GM12878 (cell line): ENCODE data around the gene KCTD6. TPM values are rescaled to one million over a fixed set of nuclear protein-coding genes. Genes with fewer than 3 reads are reported as not detected.

Experiments used
- ATAC-seq: fragments of 200-7000 bp; cut with Tn5 transposase; 3 replicates; pipeline ENCODE4 v1.9.1; 2020; ENCODE audit warnings: mild to moderate bottlenecking, moderate library complexity
- BruUV-seq: library from RNA; stranded (reverse); fragments of 400-500 nt; replicated peaks from 2 replicates; lab custom pipeline; 2021; lab: Mats Ljungman, UMichigan
- CTCF ChIA-PET: fragments of 300-600 bp; sonication (Branson Sonifier 250); formaldehyde crosslinking; extraction: SDS; loops from one replicate; lab custom pipeline; 2021; ENCODE audit warnings: inconsistent platforms; lab: Yijun Ruan, JAX
- POLR2A ChIA-PET: fragments of 350-600 bp; formaldehyde crosslinking; extraction: SDS; loops from one replicate; lab custom pipeline; 2021; ENCODE audit warnings: inconsistent platforms; lab: Charles Lee
- RAD21 ChIA-PET: fragments of 300-600 bp; sonication (Branson Sonifier 250); formaldehyde crosslinking; loops from one replicate; lab custom pipeline; 2023; ENCODE audit warnings: antibody characterized with exemption; ENCODE audit not compliant: unreplicated experiment; lab: Charles Lee
- SMC1A ChIA-PET: fragments of 300-600 bp; sonication (Branson Sonifier 250); formaldehyde crosslinking; loops from one replicate; lab custom pipeline; 2023; ENCODE audit not compliant: unreplicated experiment, uncharacterized antibody; lab: Charles Lee
- DNase-seq: peaks from one replicate; pipeline ENCODE4 v3.0.0-alpha.2; 2011; ENCODE audit warnings: low read depth, low spot score
- FAIRE-seq: peaks from 3 replicates; lab custom pipeline; 2011; peaks lifted over from hg19 to GRCh38; lab: Jason Lieb, UNC
- H2AFZ ChIP-seq: 2 replicates; pipeline ENCODE4 v1.6.0; 2011; ENCODE audit warnings: low read depth, low read length, control low read depth; ENCODE audit not compliant: control insufficient read depth
- H3K27ac ChIP-seq: 2 replicates; pipeline ENCODE4 v1.5.1; 2011; ENCODE audit warnings: control low read depth; ENCODE audit not compliant: control insufficient read depth, insufficient read depth
- H3K27me3 ChIP-seq, 2 experiments: replicated peaks in 1 of 2; 2 replicates each; pipeline versions ENCODE4 v1.6.0 to v1.6.1; 2011; ENCODE audit warnings: low read length in 1 of 2; ENCODE audit not compliant: control insufficient read depth in 2 of 2, insufficient read depth in 2 of 2
- H3K36me3 ChIP-seq, 2 experiments: 2 replicates each; pipeline ENCODE4 v1.5.1; 2011; ENCODE audit warnings: low read length in 1 of 2; ENCODE audit not compliant: control insufficient read depth in 2 of 2, insufficient read depth in 2 of 2
- H3K4me1 ChIP-seq: 2 replicates; pipeline ENCODE4 v1.6.1; 2011; ENCODE audit warnings: mild to moderate bottlenecking, low read length, moderate library complexity, mixed read lengths; ENCODE audit not compliant: control insufficient read depth, insufficient read depth
- H3K4me2 ChIP-seq: 2 replicates; pipeline ENCODE4 v1.6.0; 2011; ENCODE audit warnings: control low read depth; ENCODE audit not compliant: control insufficient read depth, insufficient read depth
- H3K4me3 ChIP-seq: fragments of 200-600 bp; sonication (generic); 2 replicates; pipeline ENCODE4 v1.5.1; 2016
- H3K79me2 ChIP-seq: 2 replicates; pipeline ENCODE4 v1.6.0; 2011; ENCODE audit warnings: low read length; ENCODE audit not compliant: control insufficient read depth, insufficient read depth
- H3K9ac ChIP-seq: 2 replicates; pipeline ENCODE4 v1.8.0; 2011; ENCODE audit warnings: low read length, control low read depth, mixed read lengths; ENCODE audit not compliant: control insufficient read depth, insufficient read depth
- H3K9me3 ChIP-seq: replicated peaks from 3 replicates; pipeline ENCODE4 v1.5.1; 2011; ENCODE audit warnings: mild to moderate bottlenecking, low read length; ENCODE audit not compliant: control insufficient read depth, insufficient read depth
- H4K20me1 ChIP-seq: 2 replicates; pipeline ENCODE4 v1.6.0; 2011; ENCODE audit not compliant: control insufficient read depth, insufficient read depth
- BRCA1 ChIP-seq: IDR thresholded peaks from 2 replicates; pipeline ENCODE4 v1.6.1; 2011; ENCODE audit warnings: low read depth, low read length, improper control_type of control experiment
- CBFB ChIP-seq: IDR thresholded peaks from 2 replicates; pipeline ENCODE4 v1.6.1; 2016; ENCODE audit warnings: antibody characterized with exemption, low read depth
- E4F1 ChIP-seq: fragments of 450-650 bp; IDR thresholded peaks from 2 replicates; pipeline ENCODE4 v1.6.1; 2018; ENCODE audit warnings: borderline replicate concordance, mild to moderate bottlenecking; ENCODE audit not compliant: partially characterized antibody
- HDAC6 ChIP-seq: fragments of 200-600 bp; sonication (generic); IDR thresholded peaks from one replicate; pipeline ENCODE4 v1.8.0; 2017; ENCODE audit warnings: antibody characterized with exemption; ENCODE audit not compliant: unreplicated experiment
- IKZF2 ChIP-seq, 2 experiments: fragments of 450-650 bp; IDR thresholded peaks; 2 replicates each; pipeline ENCODE4 v1.6.1; 2017; ENCODE audit warnings: mild to moderate bottlenecking in 2 of 2, moderate library complexity in 2 of 2
- LARP7 ChIP-seq: fragments of 450-650 bp; IDR thresholded peaks from 2 replicates; pipeline ENCODE4 v1.6.1; 2017; ENCODE audit warnings: mild to moderate bottlenecking
- POLR2A ChIP-seq: IDR thresholded peaks from 2 replicates; pipeline ENCODE4 v1.6.1; 2011; ENCODE audit warnings: low read depth, mild to moderate bottlenecking, low read length
- PRDM15 ChIP-seq: fragments of 450-650 bp; formaldehyde crosslinking; IDR thresholded peaks from 2 replicates; pipeline ENCODE4 v1.4.0; 2020; ENCODE audit warnings: mild to moderate bottlenecking, moderate library complexity
- WGBS: methylation state at CpG from one replicate; pipeline ENCODE4 v1.1.6; 2016; ENCODE audit warnings: low lambda C conversion rate; ENCODE audit not compliant: insufficient replicate concordance, insufficient coverage; ENCODE audit errors: missing lambda C conversion rate; 5-methylcytosine and 5-hydroxymethylcytosine counted together
- in situ Hi-C: fragments of 300-500 bp; cut with MboI; formaldehyde crosslinking; loops from 9 replicates; pipeline ENCODE4 v1.14.3; 2018; ENCODE audit warnings: mixed read lengths
- intact Hi-C: fragments of 100-400 bp; cut with micrococcal nuclease; formaldehyde crosslinking; loops from one replicate; pipeline ENCODE4 v1.14.2; 2022; ENCODE audit not compliant: unreplicated experiment
- polyA plus RNA-seq, 11 experiments: library from polyadenylated mRNA; depleted of rRNA in 4 of 11; unstranded in 6 of 11; stranded (reverse) in 5 of 11; fragments of >200 nt; fragmentation: Nextera tagmentation in 4 of 11; fragmentation: Illumina TruSeq in 1 of 11; extraction: Ambion mirVana in 4 of 11; extraction: Trizol in 1 of 11; gene quantifications; 1 replicate in 1 of 11; 2 replicates in 10 of 11; pipeline versions ENCODE4 v1.2.1 to v1.2.3, GENCODE V29; 2011 to 2016; ENCODE audit warnings: inconsistent platforms in 2 of 11, missing spikeins in 2 of 11, low read depth in 1 of 11
- total RNA-seq, 4 experiments: library from RNA; depleted of rRNA in 3 of 4; stranded (reverse); fragments of >200 nt in 3 of 4; fragmentation: Illumina TruSeq in 1 of 4; extraction: Trizol in 1 of 4; gene quantifications; 2 replicates each; pipeline versions ENCODE4 v1.2.1 to v1.2.3, GENCODE V29; 2013 to 2021
- TF ChIP-seq, protein P1 (sequence below): fragments of 450-650 bp; IDR thresholded peaks from 2 replicates; pipeline ENCODE4 v1.6.1; 2017; ENCODE audit warnings: antibody characterized with exemption, mild to moderate bottlenecking, moderate library complexity
- TF ChIP-seq, protein P2 (sequence below): fragments of 450-650 bp; formaldehyde crosslinking; IDR thresholded peaks from 2 replicates; pipeline ENCODE4 v1.4.0; 2022; ENCODE audit warnings: mild to moderate bottlenecking, moderate library complexity

The KCTD6 gene
- total and polyA plus RNA-seq, 10 of the 15 experiments (the other 5 are each of a cell fraction or from before 2014, with no cell fraction given) = 5.2 to 10.7 (median 8.7) TPM

GRCh38 chr3:58544541-58544940, 52.6 kb downstream of the KCTD6 start:
- Histone ChIP-seq H3K27ac (no peak overlapping the region), H3K36me3 (no peaks in the 10 kb centered on the region), H3K9me3 (no peaks in the 10 kb centered on the region), H3K9ac (no peak overlapping the region), H3K4me1 (no peaks in the 10 kb centered on the region), H3K27me3 (no peaks in the 10 kb centered on the region), H3K79me2 (no peaks in the 10 kb centered on the region), H4K20me1 (no peaks in the 10 kb centered on the region), H3K4me3 (no peak overlapping the region), H2AFZ (no peak overlapping the region), H3K4me2 (no peak overlapping the region)
- ChIA-PET CTCF (no interaction called here), POLR2A (no interaction called here), SMC1A (interaction anchor here (0.6 kb wide), 1 partner anchor 321 kb away, joined by 8 read pairs; no protein-coding TSS in a partner anchor), RAD21 (no interaction called here)
- no peak for FAIRE-seq
- ATAC-seq = no peak
- no TSS peak for BruUV-seq
- intact Hi-C loops (no loop called here), in situ Hi-C loops (no loop called here)
- DNase-seq = no peak
- WGBS = 34% methylated on average over 3 of the region's 3 CpGs
- TF ChIP-seq, protein P1, sequence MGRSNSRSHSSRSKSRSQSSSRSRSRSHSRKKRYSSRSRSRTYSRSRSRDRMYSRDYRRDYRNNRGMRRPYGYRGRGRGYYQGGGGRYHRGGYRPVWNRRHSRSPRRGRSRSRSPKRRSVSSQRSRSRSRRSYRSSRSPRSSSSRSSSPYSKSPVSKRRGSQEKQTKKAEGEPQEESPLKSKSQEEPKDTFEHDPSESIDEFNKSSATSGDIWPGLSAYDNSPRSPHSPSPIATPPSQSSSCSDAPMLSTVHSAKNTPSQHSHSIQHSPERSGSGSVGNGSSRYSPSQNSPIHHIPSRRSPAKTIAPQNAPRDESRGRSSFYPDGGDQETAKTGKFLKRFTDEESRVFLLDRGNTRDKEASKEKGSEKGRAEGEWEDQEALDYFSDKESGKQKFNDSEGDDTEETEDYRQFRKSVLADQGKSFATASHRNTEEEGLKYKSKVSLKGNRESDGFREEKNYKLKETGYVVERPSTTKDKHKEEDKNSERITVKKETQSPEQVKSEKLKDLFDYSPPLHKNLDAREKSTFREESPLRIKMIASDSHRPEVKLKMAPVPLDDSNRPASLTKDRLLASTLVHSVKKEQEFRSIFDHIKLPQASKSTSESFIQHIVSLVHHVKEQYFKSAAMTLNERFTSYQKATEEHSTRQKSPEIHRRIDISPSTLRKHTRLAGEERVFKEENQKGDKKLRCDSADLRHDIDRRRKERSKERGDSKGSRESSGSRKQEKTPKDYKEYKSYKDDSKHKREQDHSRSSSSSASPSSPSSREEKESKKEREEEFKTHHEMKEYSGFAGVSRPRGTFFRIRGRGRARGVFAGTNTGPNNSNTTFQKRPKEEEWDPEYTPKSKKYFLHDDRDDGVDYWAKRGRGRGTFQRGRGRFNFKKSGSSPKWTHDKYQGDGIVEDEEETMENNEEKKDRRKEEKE = no peak
- TF ChIP-seq CBFB (no peak), HDAC6 (no peak), E4F1 (no peak), POLR2A (no peak), PRDM15 (CRISPR knock-in tag) (no peak), BRCA1 (no peak), LARP7 (no peak), IKZF2 (IDR thresholded peaks at IDR 0.05) (no peak)
- TF ChIP-seq, protein P2, sequence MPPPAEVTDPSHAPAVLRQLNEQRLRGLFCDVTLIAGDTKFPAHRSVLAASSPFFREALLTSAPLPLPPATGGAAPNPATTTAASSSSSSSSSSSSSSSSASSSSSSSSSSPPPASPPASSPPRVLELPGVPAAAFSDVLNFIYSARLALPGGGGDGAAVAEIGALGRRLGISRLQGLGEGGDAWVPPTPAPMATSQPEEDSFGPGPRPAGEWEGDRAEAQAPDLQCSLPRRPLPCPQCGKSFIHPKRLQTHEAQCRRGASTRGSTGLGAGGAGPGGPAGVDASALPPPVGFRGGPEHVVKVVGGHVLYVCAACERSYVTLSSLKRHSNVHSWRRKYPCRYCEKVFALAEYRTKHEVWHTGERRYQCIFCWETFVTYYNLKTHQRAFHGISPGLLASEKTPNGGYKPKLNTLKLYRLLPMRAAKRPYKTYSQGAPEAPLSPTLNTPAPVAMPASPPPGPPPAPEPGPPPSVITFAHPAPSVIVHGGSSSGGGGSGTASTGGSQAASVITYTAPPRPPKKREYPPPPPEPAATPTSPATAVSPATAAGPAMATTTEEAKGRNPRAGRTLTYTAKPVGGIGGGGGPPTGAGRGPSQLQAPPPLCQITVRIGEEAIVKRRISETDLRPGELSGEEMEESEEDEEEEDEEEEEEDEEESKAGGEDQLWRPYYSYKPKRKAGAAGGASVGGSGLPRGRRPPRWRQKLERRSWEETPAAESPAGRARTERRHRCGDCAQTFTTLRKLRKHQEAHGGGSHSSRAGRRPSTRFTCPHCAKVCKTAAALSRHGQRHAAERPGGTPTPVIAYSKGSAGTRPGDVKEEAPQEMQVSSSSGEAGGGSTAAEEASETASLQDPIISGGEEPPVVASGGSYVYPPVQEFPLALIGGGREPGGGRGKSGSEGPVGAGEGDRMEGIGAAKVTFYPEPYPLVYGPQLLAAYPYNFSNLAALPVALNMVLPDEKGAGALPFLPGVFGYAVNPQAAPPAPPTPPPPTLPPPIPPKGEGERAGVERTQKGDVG (CRISPR knock-in tag) = no peak
